ENCODE measurements around the gene TFAP2E. TPM values are rescaled to one million over a fixed set of nuclear protein-coding genes. Genes with fewer than 3 reads are reported as not detected.

TFAP2E gene
- polyA plus RNA-seq, 4 donors: 0.64 to 1.4 TPM; not detected in 2

DNA sequence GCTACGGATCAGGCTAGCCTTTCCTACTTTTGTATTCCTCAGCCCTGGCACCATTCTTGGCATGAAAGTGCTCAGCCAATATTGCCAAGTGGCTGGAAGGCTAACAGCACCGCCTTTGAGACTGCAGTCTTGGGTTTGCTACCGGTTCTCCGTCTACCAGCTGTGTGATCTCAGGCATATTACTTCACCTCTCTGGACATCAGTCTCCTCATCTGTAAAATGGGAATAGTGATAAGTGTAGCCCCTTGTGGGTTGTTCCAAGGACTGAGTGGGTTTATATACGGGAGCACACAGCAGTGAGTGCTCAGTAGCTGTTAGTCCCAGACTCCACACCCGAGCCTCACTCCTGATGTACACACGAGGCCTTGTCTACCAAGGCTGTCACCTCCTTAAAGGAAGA is 13.7 kb downstream of the TFAP2E start:
- WGBS, 3 donors: 90 to 91% (median 91%) methylated on average over 7 of the region's 7 CpGs
- no peaks in the 10 kb centered on the region for H3K4me1 ChIP-seq (ENCODE audit: control insufficient read depth in 3 of 3, insufficient read depth in 2 of 3, low read depth in 1 of 3, low read length in 2 of 3)
- H3K27ac ChIP-seq (ENCODE audit: low read depth in 1 of 3, low read length in 2 of 3): no peak overlapping the region
- DNase-seq: no peak
- H3K36me3 ChIP-seq (ENCODE audit: control insufficient read depth in 3 of 3, insufficient read depth in 2 of 3, low read depth in 1 of 3, low read length in 3 of 3): peaks cover 0 to 10% (median 0%) of the 10 kb centered on the region in 3 donors
- H3K4me3 ChIP-seq (ENCODE audit: low read depth in 1 of 3, low read length in 3 of 3): no peak overlapping the region
- no peaks in the 10 kb centered on the region for H3K9me3 ChIP-seq (ENCODE audit: control insufficient read depth in 2 of 2, insufficient read depth in 1 of 2, low read depth in 1 of 2, low read length in 1 of 2)
- no peaks in the 10 kb centered on the region for H3K27me3 ChIP-seq (ENCODE audit: control insufficient read depth in 3 of 3, insufficient read depth in 3 of 3, low read length in 3 of 3)
- FAIRE-seq: no peak

DNA sequence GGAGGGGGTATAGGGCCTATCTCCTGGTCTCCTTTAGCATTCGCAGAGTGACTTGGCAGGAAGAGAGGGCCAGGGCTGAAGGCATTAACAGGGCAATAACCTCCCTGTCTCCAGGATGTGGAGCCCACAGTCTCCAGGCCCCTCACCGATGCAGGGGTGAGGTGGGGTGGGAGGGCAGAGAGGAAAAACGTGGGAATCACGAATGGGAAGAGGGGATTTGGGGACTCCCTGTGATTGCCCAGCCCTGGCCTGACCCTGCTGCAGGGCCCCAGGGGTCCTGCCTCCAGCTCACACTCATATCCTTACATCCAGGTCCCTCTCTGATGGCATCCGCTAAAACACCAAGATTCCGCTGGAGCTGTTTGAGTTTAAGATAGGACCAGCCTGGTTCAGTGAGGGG is 14.6 kb downstream of the TFAP2E start:
- no peak overlapping the region for H3K27ac ChIP-seq (ENCODE audit: low read depth in 1 of 3, low read length in 2 of 3)
- peaks cover 0 to 10% (median 0%) of the 10 kb centered on the region in 3 donors for H3K36me3 ChIP-seq (ENCODE audit: control insufficient read depth in 3 of 3, insufficient read depth in 2 of 3, low read depth in 1 of 3, low read length in 3 of 3)
- H3K4me3 ChIP-seq (ENCODE audit: low read depth in 1 of 3, low read length in 3 of 3): no peak overlapping the region
- DNase-seq: no peak
- WGBS, 3 donors: 83 to 87% (median 84%) methylated on average over 6 of the region's 6 CpGs
- peaks cover 0 to 4% (median 0%) of the 10 kb centered on the region in 3 donors for H3K4me1 ChIP-seq (ENCODE audit: control insufficient read depth in 3 of 3, insufficient read depth in 2 of 3, low read depth in 1 of 3, low read length in 2 of 3)
- H3K27me3 ChIP-seq (ENCODE audit: control insufficient read depth in 3 of 3, insufficient read depth in 3 of 3, low read length in 3 of 3): no peaks in the 10 kb centered on the region
- no peaks in the 10 kb centered on the region for H3K9me3 ChIP-seq (ENCODE audit: control insufficient read depth in 2 of 2, insufficient read depth in 1 of 2, low read depth in 1 of 2, low read length in 1 of 2)
- FAIRE-seq: no peak

DNA sequence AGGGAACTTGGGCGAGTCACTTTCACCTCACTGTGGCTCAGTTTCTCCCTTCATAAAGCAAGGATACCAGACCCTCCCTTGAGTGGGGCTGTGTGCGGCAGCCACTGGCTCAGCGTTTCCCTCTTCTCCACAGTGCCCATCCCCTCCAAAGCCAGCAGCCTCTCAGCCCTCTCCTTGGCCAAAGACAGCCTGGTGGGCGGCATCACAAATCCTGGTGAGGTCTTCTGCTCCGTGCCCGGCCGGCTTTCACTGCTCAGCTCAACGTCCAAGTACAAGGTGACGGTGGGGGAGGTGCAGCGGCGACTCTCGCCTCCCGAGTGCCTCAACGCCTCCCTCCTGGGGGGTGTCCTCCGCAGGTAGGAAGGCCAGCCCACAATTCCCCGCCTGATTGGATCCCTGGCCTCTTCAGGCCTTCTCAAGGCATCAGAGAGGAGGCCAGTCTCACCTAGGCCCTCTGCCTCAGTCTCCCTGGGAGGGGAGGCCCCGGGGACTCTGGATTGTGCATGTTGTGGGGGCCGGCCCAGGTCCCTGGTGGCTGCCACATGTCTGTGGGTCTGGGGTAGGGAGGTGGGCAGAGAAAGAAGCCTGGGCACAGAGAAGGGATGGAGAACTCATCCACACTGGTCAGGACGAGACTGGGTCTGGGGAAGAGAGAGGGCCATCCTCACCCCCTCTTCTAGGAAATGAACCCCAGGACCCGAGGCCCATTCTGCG is 15.2 kb downstream of the TFAP2E start:
- Histone ChIP-seq H3K4me3 (ENCODE audit: low read depth in 1 of 3, low read length in 3 of 3) (no peak overlapping the region), H3K9me3 (ENCODE audit: control insufficient read depth in 2 of 2, insufficient read depth in 1 of 2, low read depth in 1 of 2, low read length in 1 of 2) (no peaks in the 10 kb centered on the region), H3K36me3 (ENCODE audit: control insufficient read depth in 3 of 3, insufficient read depth in 2 of 3, low read depth in 1 of 3, low read length in 3 of 3) (peaks cover 0 to 10% (median 0%) of the 10 kb centered on the region in 3 donors), H3K27ac (ENCODE audit: low read depth in 1 of 3, low read length in 2 of 3) (no peak overlapping the region), H3K4me1 (ENCODE audit: control insufficient read depth in 3 of 3, insufficient read depth in 2 of 3, low read depth in 1 of 3, low read length in 2 of 3) (peaks cover 0 to 8% (median 0%) of the 10 kb centered on the region in 3 donors), H3K27me3 (ENCODE audit: control insufficient read depth in 3 of 3, insufficient read depth in 3 of 3, low read length in 3 of 3) (no peaks in the 10 kb centered on the region)
- DNase-seq (no peak), FAIRE-seq (no peak)
- WGBS, 3 donors: 80 to 93% (median 91%) methylated on average over 21 of the region's 21 CpGs

DNA sequence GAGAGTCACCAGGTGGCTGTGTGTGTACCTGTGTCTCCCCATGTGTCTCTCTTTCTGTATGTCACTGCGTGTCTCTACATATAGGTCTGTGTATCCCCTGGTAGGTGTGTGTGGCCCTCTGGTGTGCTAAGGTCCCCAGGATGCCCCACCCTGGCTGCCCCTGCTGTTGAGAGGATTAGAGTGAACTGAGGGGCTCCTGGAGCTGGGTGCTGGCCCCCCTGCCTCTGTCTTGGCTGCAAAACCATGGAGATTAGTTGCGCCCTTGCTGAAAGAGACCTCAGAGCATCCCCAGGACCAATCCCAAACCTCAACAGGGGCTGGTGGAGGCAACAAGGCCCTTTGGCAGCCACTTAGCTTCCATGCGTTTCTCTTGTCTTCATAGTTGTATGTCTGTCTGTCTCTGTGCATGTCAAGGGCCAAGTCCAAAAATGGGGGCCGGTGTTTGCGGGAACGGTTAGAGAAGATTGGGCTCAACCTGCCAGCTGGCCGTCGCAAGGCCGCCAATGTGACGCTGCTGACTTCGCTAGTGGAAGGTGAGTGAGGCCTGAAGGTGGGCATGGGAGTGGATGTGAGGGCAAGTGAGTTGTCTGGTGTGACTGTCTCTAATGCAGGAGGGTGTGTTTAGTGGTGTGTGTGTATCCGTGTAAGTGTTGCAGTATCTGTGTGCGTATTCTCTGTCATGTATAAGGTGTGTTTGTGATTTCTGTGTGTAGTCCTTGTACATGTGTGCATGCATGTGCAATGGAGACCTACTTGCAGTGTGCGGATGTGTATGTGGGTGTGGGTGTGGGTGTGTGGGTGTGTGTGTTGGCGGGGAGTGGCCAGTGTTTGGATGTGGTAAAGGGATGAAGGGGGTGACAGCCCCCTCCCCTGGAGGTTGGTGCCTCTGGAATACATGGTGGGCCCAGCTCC is 16.7 kb downstream of the TFAP2E start:
- H3K36me3 ChIP-seq (ENCODE audit: control insufficient read depth in 3 of 3, insufficient read depth in 2 of 3, low read depth in 1 of 3, low read length in 3 of 3): peaks cover 0 to 10% (median 0%) of the 10 kb centered on the region in 3 donors
- no peak overlapping the region for H3K27ac ChIP-seq (ENCODE audit: low read depth in 1 of 3, low read length in 2 of 3)
- H3K9me3 ChIP-seq (ENCODE audit: control insufficient read depth in 2 of 2, insufficient read depth in 1 of 2, low read depth in 1 of 2, low read length in 1 of 2): no peaks in the 10 kb centered on the region
- no peak overlapping the region for H3K4me3 ChIP-seq (ENCODE audit: low read depth in 1 of 3, low read length in 3 of 3)
- H3K27me3 ChIP-seq (ENCODE audit: control insufficient read depth in 3 of 3, insufficient read depth in 3 of 3, low read length in 3 of 3): no peaks in the 10 kb centered on the region
- 94 to 97% (median 97%) methylated on average over 15 of the region's 15 CpGs for WGBS, 3 donors
- peaks cover 0 to 11% (median 0%) of the 10 kb centered on the region in 3 donors for H3K4me1 ChIP-seq (ENCODE audit: control insufficient read depth in 3 of 3, insufficient read depth in 2 of 3, low read depth in 1 of 3, low read length in 2 of 3)
- no peak for FAIRE-seq
- no peak for DNase-seq

DNA sequence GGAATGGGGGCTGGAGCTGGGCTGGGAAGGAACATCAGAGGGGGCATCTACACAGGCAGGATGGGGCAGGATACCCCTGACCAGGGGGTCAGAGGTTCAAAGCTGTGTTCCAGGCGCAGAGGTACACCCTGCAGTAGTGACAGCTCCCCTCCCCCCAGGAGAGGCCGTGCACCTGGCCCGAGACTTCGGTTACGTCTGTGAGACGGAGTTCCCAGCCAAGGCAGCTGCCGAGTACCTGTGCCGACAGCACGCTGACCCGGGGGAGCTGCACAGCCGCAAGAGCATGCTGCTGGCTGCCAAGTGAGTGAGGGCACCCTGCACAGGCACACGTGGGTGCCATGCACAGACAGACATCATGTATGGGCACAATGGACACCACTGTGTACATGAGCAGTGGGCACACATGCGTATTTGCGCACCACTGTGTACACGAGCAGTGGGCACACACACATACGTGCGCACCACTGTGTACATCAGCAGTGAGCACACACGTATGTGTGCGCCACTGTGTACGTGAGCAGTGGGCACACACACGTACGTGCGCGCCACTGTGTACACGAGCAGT is 17.4 kb downstream of the TFAP2E start:
- no peaks in the 10 kb centered on the region for H3K9me3 ChIP-seq (ENCODE audit: control insufficient read depth in 2 of 2, insufficient read depth in 1 of 2, low read depth in 1 of 2, low read length in 1 of 2)
- H3K27ac ChIP-seq (ENCODE audit: low read depth in 1 of 3, low read length in 2 of 3): no peak overlapping the region
- FAIRE-seq: no peak
- no peaks in the 10 kb centered on the region for H3K27me3 ChIP-seq (ENCODE audit: control insufficient read depth in 3 of 3, insufficient read depth in 3 of 3, low read length in 3 of 3)
- H3K4me1 ChIP-seq (ENCODE audit: control insufficient read depth in 3 of 3, insufficient read depth in 2 of 3, low read depth in 1 of 3, low read length in 2 of 3): peaks cover 0 to 11% (median 0%) of the 10 kb centered on the region in 3 donors
- WGBS, 3 donors: 93 to 97% (median 94%) methylated on average over 25 of the region's 25 CpGs
- peaks cover 0 to 12% (median 0%) of the 10 kb centered on the region in 3 donors for H3K36me3 ChIP-seq (ENCODE audit: control insufficient read depth in 3 of 3, insufficient read depth in 2 of 3, low read depth in 1 of 3, low read length in 3 of 3)
- no peak for DNase-seq
- H3K4me3 ChIP-seq (ENCODE audit: low read depth in 1 of 3, low read length in 3 of 3): no peak overlapping the region

DNA sequence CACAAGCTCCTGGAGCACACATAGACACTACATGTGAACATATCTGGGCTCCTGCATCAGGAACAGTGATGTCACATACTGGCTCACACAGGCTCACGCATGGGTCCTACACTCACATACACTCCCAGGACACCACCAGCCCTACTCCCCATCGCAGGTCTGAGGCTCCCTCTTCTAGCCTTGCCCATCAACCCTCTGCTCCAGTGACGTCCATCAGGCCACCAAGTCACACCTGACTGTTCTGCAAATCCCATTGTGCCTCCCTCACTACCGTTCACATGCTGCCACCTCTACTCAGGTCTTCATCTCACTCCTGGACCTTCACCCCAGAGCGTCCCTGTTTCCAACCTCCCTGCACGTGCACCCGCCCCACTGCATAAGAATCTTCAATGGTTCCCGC is 18.1 kb downstream of the TFAP2E start:
- H3K27ac ChIP-seq (ENCODE audit: low read depth in 1 of 3, low read length in 2 of 3): no peak overlapping the region
- peaks cover 0 to 11% (median 0%) of the 10 kb centered on the region in 3 donors for H3K4me1 ChIP-seq (ENCODE audit: control insufficient read depth in 3 of 3, insufficient read depth in 2 of 3, low read depth in 1 of 3, low read length in 2 of 3)
- DNase-seq (no peak), FAIRE-seq (no peak)
- H3K9me3 ChIP-seq (ENCODE audit: control insufficient read depth in 2 of 2, insufficient read depth in 1 of 2, low read depth in 1 of 2, low read length in 1 of 2): no peaks in the 10 kb centered on the region
- no peak overlapping the region for H3K4me3 ChIP-seq (ENCODE audit: low read depth in 1 of 3, low read length in 3 of 3)
- WGBS, 3 donors: 93 to 96% (median 95%) methylated on average over 8 of the region's 8 CpGs
- H3K36me3 ChIP-seq (ENCODE audit: control insufficient read depth in 3 of 3, insufficient read depth in 2 of 3, low read depth in 1 of 3, low read length in 3 of 3): peaks cover 0 to 14% (median 0%) of the 10 kb centered on the region in 3 donors
- no peaks in the 10 kb centered on the region for H3K27me3 ChIP-seq (ENCODE audit: control insufficient read depth in 3 of 3, insufficient read depth in 3 of 3, low read length in 3 of 3)

DNA sequence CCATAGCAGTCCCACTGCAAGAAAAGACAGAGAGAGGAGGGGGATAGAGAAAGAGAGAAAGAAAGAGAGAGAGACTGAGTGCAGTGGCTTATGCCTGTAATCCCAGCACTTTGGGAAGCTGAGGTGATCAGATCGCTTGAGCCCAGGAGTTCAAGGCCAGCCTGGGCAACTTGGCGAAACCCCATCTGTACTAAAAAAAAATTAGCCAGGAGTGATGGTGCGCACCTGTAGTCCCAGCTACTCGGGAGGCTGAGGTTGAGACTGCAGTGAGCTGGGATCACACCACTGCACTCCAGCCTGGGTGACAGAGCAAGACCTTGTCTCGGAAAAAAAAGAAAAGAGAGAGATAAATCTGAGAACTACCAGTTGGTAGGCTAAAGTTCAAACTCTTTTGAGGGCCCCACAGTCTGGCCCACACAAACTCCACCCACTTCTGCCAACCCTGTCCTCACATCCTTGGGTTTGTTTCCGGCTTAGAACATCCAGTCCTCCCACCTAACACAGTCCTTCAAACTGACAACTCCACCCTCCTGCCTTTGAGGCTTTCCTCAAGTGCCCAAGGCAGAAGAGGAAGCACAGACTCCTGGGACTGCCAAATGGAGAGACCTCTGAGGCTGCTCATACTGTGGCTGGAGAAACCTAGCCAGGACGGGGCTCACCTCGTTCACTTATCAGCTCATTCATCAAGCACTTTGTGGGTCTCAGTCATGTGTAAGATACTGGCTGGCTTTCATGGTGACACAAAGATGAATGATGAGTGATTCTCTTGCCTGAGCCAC is 20.1 kb downstream of the TFAP2E start:
- Histone ChIP-seq H3K4me3 (ENCODE audit: low read depth in 1 of 3, low read length in 3 of 3) (no peak overlapping the region), H3K27ac (ENCODE audit: low read depth in 1 of 3, low read length in 2 of 3) (peak overlapping the region in 1 of 3 donors; percentile 57), H3K9me3 (ENCODE audit: control insufficient read depth in 2 of 2, insufficient read depth in 1 of 2, low read depth in 1 of 2, low read length in 1 of 2) (no peaks in the 10 kb centered on the region), H3K27me3 (ENCODE audit: control insufficient read depth in 3 of 3, insufficient read depth in 3 of 3, low read length in 3 of 3) (no peaks in the 10 kb centered on the region), H3K4me1 (ENCODE audit: control insufficient read depth in 3 of 3, insufficient read depth in 2 of 3, low read depth in 1 of 3, low read length in 2 of 3) (peaks cover 0 to 11% (median 0%) of the 10 kb centered on the region in 3 donors), H3K36me3 (ENCODE audit: control insufficient read depth in 3 of 3, insufficient read depth in 2 of 3, low read depth in 1 of 3, low read length in 3 of 3) (peaks cover 0 to 16% (median 0%) of the 10 kb centered on the region in 3 donors)
- peak; percentile 56 to 86 for DNase-seq
- WGBS, 3 donors: 39 to 58% (median 46%) methylated on average over 8 of the region's 8 CpGs
- no peak for FAIRE-seq
